MCF 10A (cell line): Measurements from ENCODE around the gene IRF9. TPM values are rescaled to one million over a fixed set of nuclear protein-coding genes. Genes with fewer than 3 reads are reported as not detected.

Experiments used
- BruUV-seq: library from RNA; stranded (reverse); fragments of 400-500 nt; replicated peaks from 2 replicates; lab custom pipeline; 2021; lab: Mats Ljungman, UMichigan
- CTCF ChIA-PET: fragments of 300-600 bp; sonication (Branson Sonifier 250); formaldehyde crosslinking; extraction: SDS; loops from one replicate; lab custom pipeline; 2021; ENCODE audit warnings: antibody characterized with exemption, inconsistent platforms; lab: Yijun Ruan, JAX
- POLR2A ChIA-PET: fragments of 300-600, 350-650 bp; sonication (Branson Sonifier 250); formaldehyde crosslinking; extraction: SDS; loops from one replicate; lab custom pipeline; 2020; ENCODE audit warnings: antibody characterized with exemption, inconsistent platforms; lab: Yijun Ruan, JAX
- DNase-seq: peaks from one replicate; pipeline ENCODE4 v3.0.0-alpha.2; 2018; ENCODE audit not compliant: unreplicated experiment
- H3K27ac Mint-ChIP-seq: one replicate; pipeline ENCODE4 v1.8.0; 2022; ENCODE audit warnings: mild to moderate bottlenecking, low read depth, mixed read lengths; ENCODE audit not compliant: unreplicated experiment
- H3K27me3 Mint-ChIP-seq: one replicate; pipeline ENCODE4 v1.8.0; 2022; ENCODE audit warnings: mixed read lengths; ENCODE audit not compliant: insufficient read depth, unreplicated experiment
- H3K36me3 Mint-ChIP-seq: one replicate; pipeline ENCODE4 v1.8.0; 2022; ENCODE audit warnings: mild to moderate bottlenecking, moderate library complexity, mixed read lengths; ENCODE audit not compliant: insufficient read depth, unreplicated experiment
- H3K4me1 Mint-ChIP-seq: one replicate; pipeline ENCODE4 v1.8.0; 2022; ENCODE audit warnings: mixed read lengths; ENCODE audit not compliant: insufficient read depth, unreplicated experiment
- H3K4me3 Mint-ChIP-seq: one replicate; pipeline ENCODE4 v1.8.0; 2022; ENCODE audit warnings: mild to moderate bottlenecking, moderate library complexity, mixed read lengths; ENCODE audit not compliant: unreplicated experiment
- H3K9me3 Mint-ChIP-seq: one replicate; pipeline ENCODE4 v1.8.0; 2022; ENCODE audit warnings: mixed read lengths; ENCODE audit not compliant: unreplicated experiment
- intact Hi-C: fragments of 100-400 bp; cut with micrococcal nuclease; formaldehyde crosslinking; loops from 2 replicates; pipeline ENCODE4 v1.14.1; 2022
- total RNA-seq: library from RNA; stranded (reverse); gene quantifications from 2 replicates; pipeline ENCODE4 v1.2.3, GENCODE V29; 2022
- TF ChIP-seq, protein P1 (sequence below): fragments of 200-600 bp; IDR thresholded peaks from one replicate; pipeline ENCODE4 v1.8.0; 2022; ENCODE audit warnings: antibody characterized with exemption, mild to moderate bottlenecking; ENCODE audit not compliant: unreplicated experiment

The IRF9 gene
- total RNA-seq, 1 experiment from 2014 or later = 13.6 TPM

DNA sequence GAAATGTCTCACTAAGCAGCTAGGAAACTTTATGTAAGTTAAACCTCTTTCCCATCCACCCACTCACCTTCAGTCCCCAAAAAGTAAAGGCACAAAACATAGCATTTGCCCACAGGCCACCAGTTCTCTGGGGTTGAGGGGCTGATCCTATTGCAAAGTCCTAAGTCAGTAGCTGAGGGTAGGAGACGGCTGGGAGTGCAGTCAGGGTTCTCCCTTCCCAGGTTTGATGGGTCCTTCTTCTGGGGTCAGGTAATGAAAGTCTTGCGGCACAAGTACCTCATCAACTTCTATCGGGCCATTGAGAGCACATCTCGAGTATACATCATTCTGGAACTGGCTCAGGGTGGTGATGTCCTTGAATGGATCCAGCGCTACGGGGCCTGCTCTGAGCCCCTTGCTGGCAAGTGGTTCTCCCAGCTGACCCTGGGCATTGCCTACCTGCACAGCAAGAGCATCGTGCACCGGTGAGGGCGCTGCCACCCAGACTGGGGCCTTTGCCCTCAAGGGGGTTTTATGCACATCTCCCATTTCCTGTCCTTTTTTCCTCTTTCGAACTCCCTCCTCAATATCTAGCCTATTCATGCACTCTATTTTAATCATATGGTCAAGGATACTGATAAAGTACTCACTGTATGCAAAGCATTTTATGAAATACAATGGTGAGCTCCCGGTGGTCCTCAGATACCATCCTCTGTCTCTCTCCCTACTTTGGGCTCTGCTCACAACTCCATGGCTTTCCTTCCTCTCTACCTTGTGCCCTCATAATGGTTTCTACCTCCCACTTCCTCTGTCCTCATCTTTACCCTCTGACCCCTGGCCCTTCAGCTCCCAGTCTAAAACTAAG lies 45.4 kb downstream of the IRF9 start:
- POLR2A ChIA-PET = interaction anchor here (0.7 to 2.3 kb wide), 3 partner anchors 9 to 84 kb away, joined by 3 to 19 read pairs (median 9); partner anchors contain the start of genes MDP1 and TM9SF1
- peaks cover 87% of the 10 kb centered on the region for H3K36me3 Mint-ChIP-seq

GRCh38 chr14:24207104-24207551 lies 46.1 kb downstream of the IRF9 start:
- TF ChIP-seq, protein P1, sequence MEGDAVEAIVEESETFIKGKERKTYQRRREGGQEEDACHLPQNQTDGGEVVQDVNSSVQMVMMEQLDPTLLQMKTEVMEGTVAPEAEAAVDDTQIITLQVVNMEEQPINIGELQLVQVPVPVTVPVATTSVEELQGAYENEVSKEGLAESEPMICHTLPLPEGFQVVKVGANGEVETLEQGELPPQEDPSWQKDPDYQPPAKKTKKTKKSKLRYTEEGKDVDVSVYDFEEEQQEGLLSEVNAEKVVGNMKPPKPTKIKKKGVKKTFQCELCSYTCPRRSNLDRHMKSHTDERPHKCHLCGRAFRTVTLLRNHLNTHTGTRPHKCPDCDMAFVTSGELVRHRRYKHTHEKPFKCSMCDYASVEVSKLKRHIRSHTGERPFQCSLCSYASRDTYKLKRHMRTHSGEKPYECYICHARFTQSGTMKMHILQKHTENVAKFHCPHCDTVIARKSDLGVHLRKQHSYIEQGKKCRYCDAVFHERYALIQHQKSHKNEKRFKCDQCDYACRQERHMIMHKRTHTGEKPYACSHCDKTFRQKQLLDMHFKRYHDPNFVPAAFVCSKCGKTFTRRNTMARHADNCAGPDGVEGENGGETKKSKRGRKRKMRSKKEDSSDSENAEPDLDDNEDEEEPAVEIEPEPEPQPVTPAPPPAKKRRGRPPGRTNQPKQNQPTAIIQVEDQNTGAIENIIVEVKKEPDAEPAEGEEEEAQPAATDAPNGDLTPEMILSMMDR = no peak
- ChIA-PET POLR2A (interaction anchor here (1.3 to 2.3 kb wide), 3 partner anchors 8 to 59 kb away, joined by 3 to 19 read pairs (median 9); partner anchors contain the start of genes MDP1 and TM9SF1), CTCF (interaction anchor here (0.5 to 2.0 kb wide), 5 partner anchors 11 to 367 kb away, joined by 3 to 5 read pairs (median 3); no protein-coding TSS in a partner anchor)
- intact Hi-C loops = no loop called here
- H3K4me3 Mint-ChIP-seq = no peak overlapping the region
- no peaks in the 10 kb centered on the region for H3K27me3 Mint-ChIP-seq
- no peaks in the 10 kb centered on the region for H3K4me1 Mint-ChIP-seq
- no peak overlapping the region for H3K27ac Mint-ChIP-seq
- H3K9me3 Mint-ChIP-seq = peaks cover 8% of the 10 kb centered on the region
- BruUV-seq = no TSS peak
- DNase-seq = no peak
- H3K36me3 Mint-ChIP-seq = peaks cover 85% of the 10 kb centered on the region

More for the DNA sequence above, 45.4 kb downstream of the IRF9 start:
- TF ChIP-seq, protein P1 = no peak
- intact Hi-C loops = no loop called here
- Mint-ChIP-seq H3K9me3 (peaks cover 8% of the 10 kb centered on the region), H3K27me3 (no peaks in the 10 kb centered on the region), H3K27ac (no peak overlapping the region), H3K4me1 (no peaks in the 10 kb centered on the region), H3K4me3 (no peak overlapping the region)
- no peak for DNase-seq
- no TSS peak for BruUV-seq
- CTCF ChIA-PET = interaction anchor here (0.5 to 2.0 kb wide), 5 partner anchors 10 to 367 kb away, joined by 3 to 5 read pairs (median 3); partner anchors contain the start of gene CIDEB

DNA sequence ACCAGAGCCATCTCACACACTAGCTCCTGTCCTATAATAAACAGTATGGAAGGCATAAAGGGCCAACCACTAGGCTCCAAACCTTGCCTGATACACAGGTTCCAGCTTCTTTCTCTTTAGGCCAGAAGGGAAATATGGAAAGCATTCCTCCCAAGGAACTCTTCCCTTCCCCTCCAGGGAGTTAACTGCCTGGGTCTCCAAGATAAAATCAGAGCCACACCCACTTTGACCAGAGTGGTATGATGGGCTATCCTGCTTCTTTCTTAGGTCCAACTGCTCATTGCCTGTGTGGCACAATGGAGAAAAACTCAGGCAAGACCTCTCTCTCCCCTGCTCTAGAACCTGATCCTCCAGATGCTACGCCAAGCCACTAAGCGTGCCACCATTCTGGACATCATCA lies 46.6 kb downstream of the IRF9 start:
- BruUV-seq = no TSS peak
- H3K27ac Mint-ChIP-seq = no peak overlapping the region
- ChIA-PET POLR2A (interaction anchor here (1.3 to 2.3 kb wide), 3 partner anchors 8 to 60 kb away, joined by 3 to 19 read pairs (median 9); partner anchors contain the start of genes MDP1 and TM9SF1), CTCF (interaction anchor here (0.6 to 1.4 kb wide), 3 partner anchors 22 to 224 kb away, joined by 3 read pairs; no protein-coding TSS in a partner anchor)
- DNase-seq = no peak
- intact Hi-C loops = no loop called here
- H3K4me1 Mint-ChIP-seq = no peaks in the 10 kb centered on the region
- peaks cover 86% of the 10 kb centered on the region for H3K36me3 Mint-ChIP-seq
- TF ChIP-seq, protein P1 = no peak
- H3K9me3 Mint-ChIP-seq = peaks cover 6% of the 10 kb centered on the region
- H3K27me3 Mint-ChIP-seq = no peaks in the 10 kb centered on the region
- no peak overlapping the region for H3K4me3 Mint-ChIP-seq

GRCh38 chr14:24211311-24211710 lies 50.2 kb downstream of the IRF9 start:
- intact Hi-C loops = no loop called here
- Mint-ChIP-seq H3K27me3 (no peaks in the 10 kb centered on the region), H3K4me3 (no peak overlapping the region), H3K36me3 (peaks cover 72% of the 10 kb centered on the region), H3K27ac (no peak overlapping the region), H3K9me3 (no peaks in the 10 kb centered on the region), H3K4me1 (peaks cover 18% of the 10 kb centered on the region)
- ChIA-PET POLR2A (interaction anchor here (0.6 to 5.9 kb wide), 7 partner anchors 16 to 933 kb away, joined by 3 to 68 read pairs (median 13); partner anchors contain the start of genes IPO4, IRF9, PSME2 and RNF31), CTCF (interaction anchor here (1.1 kb wide), 1 partner anchor 26 kb away, joined by 4 read pairs; no protein-coding TSS in a partner anchor)
- no peak for DNase-seq
- TF ChIP-seq, protein P1 = no peak
- BruUV-seq = no TSS peak
